ELF-1 (cell line): Measurements from ENCODE around the gene TDRD9.
"Not testable (repeated sequence)": the region's sequence is repeated elsewhere in the genome, so short reads cannot be mapped to it uniquely, and the experiment has no call there.

Source experiments
- DNase-seq: peaks from one replicate; pipeline ENCODE4 v3.0.0-alpha.2; 2016; ENCODE audit warnings: low read depth, low spot score

TDRD9 gene

GRCh38 chr14:103928011-103928890 is at the start of gene TDRD9:
Gene TDRD9 (plus strand): TSS chr14:103928456. CDS start chr14:103928510, 54 bp downstream.
- DNase-seq = no peak

GRCh38 chr14:103879118-103879569 is 49.1 kb upstream of the TDRD9 start:
- no peak for DNase-seq

DNA sequence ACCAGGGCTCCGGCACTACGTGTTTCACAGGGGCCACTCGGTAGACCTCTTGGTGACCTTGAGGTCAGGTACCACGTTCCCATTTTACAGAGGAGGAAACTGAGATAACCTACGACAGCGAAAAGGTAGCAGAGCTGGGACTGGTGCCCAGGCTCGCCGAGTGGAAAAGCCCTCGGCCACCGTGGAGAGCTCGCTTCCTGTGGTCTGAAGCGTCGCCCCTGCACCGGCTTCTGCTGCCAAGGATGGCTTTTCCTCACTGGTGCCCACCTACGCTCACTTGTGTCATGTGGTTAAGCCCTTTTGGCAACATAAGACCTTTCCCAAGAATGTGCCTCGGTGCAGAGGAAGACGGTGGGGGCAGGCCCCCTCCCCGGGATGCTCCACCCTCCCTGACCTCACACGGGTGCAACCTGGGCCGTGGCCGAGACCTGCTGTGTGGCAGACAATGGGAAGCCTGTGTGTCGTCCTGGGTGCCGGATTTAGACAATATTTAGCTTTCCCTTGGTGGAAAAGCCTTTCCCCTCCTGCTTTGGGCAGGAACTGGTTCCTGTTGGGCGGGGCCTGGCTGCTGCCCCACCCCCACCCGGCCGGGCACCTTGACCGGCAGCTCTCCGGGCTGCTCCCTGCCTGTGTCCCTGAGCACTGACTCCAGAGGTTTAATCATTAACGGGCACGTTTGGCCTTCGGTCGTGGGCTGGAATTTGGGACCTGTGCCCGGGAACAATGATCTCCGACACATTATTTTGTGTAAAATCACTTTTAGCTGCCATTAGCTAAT is 48.5 kb upstream of the TDRD9 start:
- peak; percentile 66 for DNase-seq

GRCh38 chr14:103880348-103881267 is 47.6 kb upstream of the TDRD9 start:
- DNase-seq = no peak

DNA sequence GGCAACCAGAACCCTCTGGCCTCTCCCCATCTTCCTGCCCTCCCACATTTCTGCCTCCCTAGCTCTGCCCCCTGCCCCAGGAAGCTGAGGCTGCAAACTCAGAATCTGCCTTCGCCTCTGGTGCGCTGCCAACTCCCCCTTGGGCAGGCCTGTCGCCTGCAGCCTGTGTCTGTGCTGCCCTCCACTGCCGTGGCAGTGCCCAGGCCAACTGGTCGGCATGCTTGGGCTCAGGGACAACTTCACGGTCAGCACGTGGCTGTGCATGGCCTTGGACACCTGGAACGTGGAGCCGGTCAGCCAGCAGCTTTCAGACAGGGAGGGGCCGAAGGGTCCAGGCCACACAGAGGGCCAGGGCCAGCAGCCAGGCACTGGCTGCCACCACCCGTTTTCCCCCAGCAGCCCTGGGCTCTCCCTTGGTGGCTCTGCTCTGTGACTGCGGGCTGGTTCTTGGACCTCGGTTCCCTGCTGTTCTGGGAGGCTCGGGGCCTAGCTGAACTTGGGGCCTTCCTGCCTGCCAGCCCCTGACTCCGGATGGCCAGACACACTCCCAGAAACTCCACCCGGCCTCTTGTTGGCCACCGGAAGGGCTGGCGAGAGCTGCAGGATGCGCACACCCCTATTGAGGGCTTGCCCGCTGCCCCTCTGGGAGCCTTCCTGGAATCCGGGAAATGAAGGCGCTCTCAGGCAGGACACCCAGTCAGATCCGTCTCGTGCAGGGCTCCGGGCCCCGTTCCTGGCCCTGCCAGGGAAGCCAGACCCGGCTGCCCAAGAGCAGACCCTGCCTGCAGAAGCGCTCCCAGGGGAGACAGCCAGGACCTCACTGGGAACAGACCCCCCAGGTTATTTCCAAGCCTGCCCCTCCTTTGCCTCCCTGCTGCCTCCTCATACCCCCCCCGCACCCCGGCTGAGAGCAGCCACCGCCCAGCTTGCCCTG is 46.7 kb upstream of the TDRD9 start:
- DNase-seq = no peak

DNA sequence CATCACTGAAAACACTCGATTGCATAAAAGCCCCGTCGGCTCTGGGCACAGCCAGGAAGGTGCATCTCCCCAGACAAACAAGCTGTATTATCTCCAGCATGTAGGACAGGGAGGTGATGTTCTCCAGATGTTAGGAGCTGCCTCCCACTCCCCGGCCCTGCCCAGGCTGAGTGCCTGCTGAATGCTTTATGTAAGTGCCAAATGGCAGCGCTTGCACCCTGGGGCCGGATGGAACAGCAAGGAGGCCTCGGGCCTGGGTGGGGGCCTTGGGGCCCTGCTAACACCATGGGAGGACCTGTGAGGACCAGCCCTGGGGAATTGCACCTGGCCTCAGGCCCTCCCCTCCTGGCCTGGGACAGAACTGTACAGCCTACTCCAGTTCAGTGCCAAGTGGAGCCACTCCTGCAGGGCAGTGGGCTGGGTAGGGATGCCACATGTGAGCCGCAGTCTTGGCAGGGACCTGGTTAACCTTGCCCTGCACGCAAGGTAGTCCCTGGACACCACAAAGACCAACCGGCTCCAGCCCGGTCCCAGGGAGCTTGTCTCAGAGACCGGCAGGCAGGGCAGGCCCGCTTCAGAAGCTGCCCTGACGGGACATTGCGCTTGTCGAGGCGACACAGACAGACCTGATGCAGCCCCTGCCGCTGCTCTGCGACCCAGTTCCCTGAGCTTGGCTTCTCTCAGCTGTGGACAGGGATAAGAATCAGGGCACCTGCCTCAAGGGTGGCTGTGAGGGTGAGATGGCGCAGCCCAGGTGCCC is 45.6 kb upstream of the TDRD9 start:
- DNase-seq = no peak

- DNase-seq = no peak
These were observed 45.1 kb upstream of the TDRD9 start for GRCh38 chr14:103883263-103883523.

- no peak for DNase-seq
These were observed 43.4 kb upstream of the TDRD9 start for GRCh38 chr14:103884854-103885253.

- DNase-seq = no peak
These were observed 42.7 kb upstream of the TDRD9 start for GRCh38 chr14:103885509-103885932.

GRCh38 chr14:103886304-103887169 is 41.7 kb upstream of the TDRD9 start:
- no peak for DNase-seq

DNA sequence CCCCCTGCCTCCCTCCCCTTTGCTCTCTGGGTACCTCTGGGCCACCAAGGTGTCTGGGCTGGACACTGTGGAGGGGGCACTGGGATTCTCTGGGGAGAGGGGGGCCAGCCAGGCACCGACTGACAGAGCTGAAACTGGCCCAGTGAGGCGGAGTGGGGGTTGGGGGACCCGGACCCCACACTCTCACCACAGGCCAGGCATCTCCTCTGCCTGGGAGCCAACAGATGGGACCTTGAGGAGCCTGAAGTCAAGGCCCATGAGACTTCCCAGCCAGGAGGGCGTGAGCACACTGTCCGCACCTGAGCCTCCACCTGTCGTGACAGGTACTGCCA is 41.1 kb upstream of the TDRD9 start:
- no peak for DNase-seq

DNA sequence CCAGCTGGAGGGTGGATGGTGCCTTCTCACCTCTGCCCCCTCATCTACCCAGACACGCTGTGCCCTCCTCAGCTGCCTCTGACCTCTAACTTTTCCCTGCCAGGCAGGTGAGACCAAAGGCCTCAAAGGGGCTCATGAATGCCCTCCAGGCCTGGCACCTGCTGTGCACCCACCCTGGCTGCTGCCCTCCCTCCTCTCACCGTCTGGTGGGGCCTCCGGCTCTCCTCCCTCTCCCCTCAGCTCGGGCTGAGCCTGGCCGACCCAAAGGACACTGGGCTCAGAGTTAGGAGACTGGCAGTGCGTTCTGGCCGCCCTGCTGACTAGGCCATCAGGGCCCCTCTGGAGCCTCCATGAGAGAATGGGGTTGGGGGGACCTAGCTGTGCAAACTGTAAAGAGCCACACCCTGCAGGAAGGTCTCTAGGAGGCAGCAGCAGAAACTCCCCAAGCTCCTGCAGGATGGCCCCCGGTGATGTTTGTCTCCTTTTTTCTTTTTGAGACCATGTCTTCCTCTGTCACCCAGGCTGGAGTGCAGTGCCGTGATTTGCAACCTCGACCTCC is 40.6 kb upstream of the TDRD9 start:
- DNase-seq = no peak

GRCh38 chr14:103889002-103889312 is 39.3 kb upstream of the TDRD9 start:
- DNase-seq = not testable (repeated sequence)

DNA sequence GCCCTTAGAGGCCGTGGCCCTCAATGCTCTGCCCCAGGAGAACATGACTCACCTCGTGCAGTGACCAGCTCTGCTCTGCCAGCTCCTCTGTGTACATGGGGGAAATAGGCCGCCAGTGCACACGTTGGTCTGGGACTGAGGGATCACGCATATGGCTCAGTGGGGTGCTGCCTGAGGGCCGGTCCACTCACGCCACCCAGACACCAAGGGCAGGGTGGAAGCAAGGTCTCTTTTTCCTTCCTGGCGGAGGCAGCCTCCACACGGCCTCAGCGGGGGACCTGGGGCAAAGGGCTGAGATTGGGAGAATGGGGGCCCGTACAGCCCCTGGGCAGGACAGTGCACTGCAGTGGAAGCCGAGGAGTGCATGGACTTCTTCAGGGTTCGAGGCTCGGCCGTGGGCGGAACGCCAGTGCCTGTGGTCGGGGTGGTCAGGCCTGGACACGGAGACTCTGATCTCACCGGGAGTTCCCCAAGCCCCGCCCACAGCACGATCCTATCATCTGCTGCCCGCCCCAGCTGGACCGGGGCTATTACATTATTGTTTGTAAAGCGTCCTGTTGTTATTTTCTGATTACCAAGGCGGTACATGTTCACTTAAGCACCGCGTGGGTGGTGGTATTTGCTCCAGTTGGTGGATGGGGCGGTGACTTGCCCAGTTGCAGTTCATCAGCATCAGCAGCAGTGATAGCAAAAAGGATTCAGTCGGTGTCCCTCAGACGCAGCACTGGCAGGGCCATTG is 38.8 kb upstream of the TDRD9 start:
- DNase-seq = no peak

GRCh38 chr14:103890052-103890371 is 38.2 kb upstream of the TDRD9 start:
- no peak for DNase-seq

- DNase-seq = no peak
These were observed 37.2 kb upstream of the TDRD9 start for GRCh38 chr14:103890821-103891666.

DNA sequence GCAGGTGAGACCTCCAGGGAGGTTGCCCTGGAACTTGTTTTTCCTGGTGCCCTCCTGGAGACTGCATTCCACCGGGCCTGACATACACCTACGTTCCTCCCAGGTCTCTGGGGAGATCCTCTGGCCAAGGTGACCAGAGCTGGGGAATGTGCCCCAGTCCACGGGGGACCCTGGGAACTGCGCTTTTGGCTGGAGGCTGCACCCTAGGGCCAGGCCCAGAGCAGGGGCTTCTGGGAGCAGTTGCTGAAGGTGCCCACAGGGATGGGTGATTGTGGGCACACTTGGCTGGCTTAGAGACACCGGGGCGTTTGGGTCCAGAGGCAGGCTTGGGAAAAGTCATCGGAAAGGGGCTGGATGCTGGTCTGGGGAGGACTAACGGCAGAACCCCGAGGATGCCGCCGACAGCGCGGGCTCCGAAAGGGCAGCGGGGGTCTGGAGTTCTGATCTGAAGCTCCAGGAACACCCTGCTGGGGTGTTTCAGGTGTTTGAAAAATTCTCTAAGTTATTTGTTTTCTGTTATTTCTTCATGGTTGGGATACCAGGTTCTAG is 36.5 kb upstream of the TDRD9 start:
- no peak for DNase-seq
